Endothelial cell of umbilical vein (primary cell): ENCODE data around the gene RAD51B. TPM values are rescaled to one million over a fixed set of nuclear protein-coding genes. Genes with fewer than 3 reads are reported as not detected.

ENCODE experiments used
- BruUV-seq: library from RNA; stranded (reverse); fragments of 400-500 nt; replicated peaks from 2 replicates; lab custom pipeline; 2021; lab: Mats Ljungman, UMichigan
- CTCF ChIA-PET: fragments of 300-600, 350-600 bp; sonication (Branson Sonifier 250); formaldehyde crosslinking; loops from one replicate; lab custom pipeline; 2021; ENCODE audit warnings: antibody characterized with exemption, inconsistent platforms; lab: Charles Lee
- POLR2A ChIA-PET: fragments of 300-600, 350-600 bp; sonication (Branson Sonifier 250); formaldehyde crosslinking; loops from one replicate; lab custom pipeline; 2021; ENCODE audit warnings: antibody characterized with exemption, inconsistent platforms; lab: Charles Lee
- DNase-seq: peaks from one replicate; pipeline ENCODE4 v3.0.0-alpha.2; 2011; ENCODE audit warnings: low read depth, low spot score
- FAIRE-seq: peaks from 2 replicates; lab custom pipeline; 2011; peaks lifted over from hg19 to GRCh38; lab: Jason Lieb, UNC
- H2AFZ ChIP-seq: 2 replicates; pipeline ENCODE4 v1.6.0; 2012; ENCODE audit warnings: low read depth, low read length, control low read depth, inconsistent platforms
- H3K27ac ChIP-seq: 2 replicates; pipeline ENCODE4 v1.5.1; 2011; ENCODE audit warnings: low read depth, mild to moderate bottlenecking, control low read depth, low read length, moderate library complexity; ENCODE audit not compliant: insufficient read depth
- H3K27me3 ChIP-seq, 2 experiments: 2 replicates each; pipeline versions ENCODE4 v1.6.0 to v1.6.1; 2011; ENCODE audit warnings: low read length in 2 of 2, mixed read lengths in 1 of 2; ENCODE audit not compliant: control insufficient read depth in 2 of 2, insufficient read depth in 2 of 2
- H3K36me3 ChIP-seq, 2 experiments: 2 replicates in 1 of 2; 3 replicates in 1 of 2; pipeline ENCODE4 v1.5.1; 2011; ENCODE audit warnings: low read length in 2 of 2, mild to moderate bottlenecking in 1 of 2, moderate library complexity in 1 of 2; ENCODE audit not compliant: control insufficient read depth in 2 of 2, insufficient read depth in 2 of 2; ENCODE audit errors: extremely low read depth in 1 of 2
- H3K4me1 ChIP-seq: 3 replicates; pipeline ENCODE4 v1.5.1; 2011; ENCODE audit warnings: mild to moderate bottlenecking, low read length; ENCODE audit not compliant: control insufficient read depth, insufficient read depth; ENCODE audit errors: extremely low read depth
- H3K4me2 ChIP-seq: 2 replicates; pipeline ENCODE4 v1.6.1; 2011; ENCODE audit warnings: low read length, control low read depth, mixed read lengths; ENCODE audit not compliant: insufficient read depth
- H3K4me3 ChIP-seq, 3 experiments: fragments of 200-600 bp in 1 of 3; sonication (generic), shearing (Covaris generic) in 1 of 3; replicated peaks in 1 of 3; 2 replicates each; pipeline ENCODE4 v1.5.1; 2011 to 2016; ENCODE audit warnings: control low read depth in 3 of 3, low read length in 3 of 3, mild to moderate bottlenecking in 2 of 3, inconsistent platforms in 1 of 3, low read depth in 1 of 3, moderate library complexity in 1 of 3; ENCODE audit not compliant: insufficient read depth in 1 of 3
- H3K79me2 ChIP-seq: 2 replicates; pipeline ENCODE4 v1.6.0; 2012; ENCODE audit warnings: low read length, inconsistent platforms; ENCODE audit not compliant: control insufficient read depth, insufficient read depth
- H3K9ac ChIP-seq: replicated peaks from 2 replicates; pipeline ENCODE3; 2011; ENCODE audit warnings: low read length, control low read depth; ENCODE audit not compliant: insufficient read depth; ENCODE audit errors: extremely low read depth
- H3K9me1 ChIP-seq: replicated peaks from 3 replicates; pipeline ENCODE4 v1.6.0; 2011; ENCODE audit warnings: mild to moderate bottlenecking, low read length; ENCODE audit not compliant: control insufficient read depth, insufficient read depth; ENCODE audit errors: extremely low read depth
- H3K9me3 ChIP-seq: replicated peaks from 2 replicates; pipeline ENCODE4 v1.5.1; 2012; ENCODE audit warnings: low read length, inconsistent platforms; ENCODE audit not compliant: control insufficient read depth, insufficient read depth
- H4K20me1 ChIP-seq: replicated peaks from 2 replicates; pipeline ENCODE3; 2011; ENCODE audit warnings: mild to moderate bottlenecking, low read length; ENCODE audit not compliant: control insufficient read depth, insufficient read depth; ENCODE audit errors: extremely low read depth
- EZH2 ChIP-seq: IDR thresholded peaks from 2 replicates; pipeline ENCODE4 v1.6.1; 2012; ENCODE audit warnings: borderline replicate concordance, low read depth, mild to moderate bottlenecking, moderate library complexity, low read length, inconsistent platforms; ENCODE audit not compliant: severe bottlenecking
- FOS ChIP-seq: IDR thresholded peaks from 2 replicates; pipeline ENCODE4 v1.6.1; 2011; ENCODE audit warnings: mild to moderate bottlenecking, low read length, moderate library complexity, borderline replicate concordance; ENCODE audit not compliant: insufficient read depth
- GATA2 ChIP-seq: IDR thresholded peaks from 2 replicates; pipeline ENCODE4 v1.7.0; 2011; ENCODE audit warnings: low read depth, mild to moderate bottlenecking, moderate library complexity, mixed read lengths, low read length; ENCODE audit not compliant: insufficient read length, insufficient read depth
- JUN ChIP-seq: IDR thresholded peaks from 2 replicates; pipeline ENCODE4 v1.6.1; 2011; ENCODE audit warnings: borderline replicate concordance, low read depth; ENCODE audit not compliant: insufficient read length, insufficient read depth
- MYC ChIP-seq: IDR thresholded peaks from one replicate; pipeline ENCODE4 v1.6.1; 2011; ENCODE audit warnings: mild to moderate bottlenecking, low read depth, low read length
- POLR2A ChIP-seq: IDR thresholded peaks from 2 replicates; pipeline ENCODE4 v1.6.1; 2012; ENCODE audit warnings: low read depth, mild to moderate bottlenecking, control low read depth, low read length
- POLR2AphosphoS5 ChIP-seq: IDR thresholded peaks from 2 replicates; pipeline ENCODE4 v1.6.1; 2012; ENCODE audit warnings: low read depth, mild to moderate bottlenecking, control low read depth, low read length, moderate library complexity; ENCODE audit not compliant: insufficient read depth
- dilution Hi-C: fragments of 300-500 bp; cut with MboI; formaldehyde crosslinking; loops from one replicate; pipeline ENCODE4 v1.15.0; 2019; ENCODE audit warnings: low sequenced_read_pairs; ENCODE audit not compliant: extremely low pct_ligation_motif_present
- intact Hi-C: fragments of 100-400 bp; cut with micrococcal nuclease; formaldehyde crosslinking; loops from one replicate; pipeline ENCODE4 v1.10.0; 2022
- polyA plus RNA-seq, 4 experiments: library from polyadenylated mRNA; depleted of rRNA in 3 of 4; stranded (reverse) in 3 of 4; unstranded in 1 of 4; fragments of >200 nt; gene quantifications; 2 replicates each; pipeline versions ENCODE4 v1.2.1 to v1.2.3, GENCODE V29; 2011 to 2012; ENCODE audit warnings: missing spikeins in 1 of 4
- total RNA-seq: library from RNA; stranded (reverse); gene quantifications from 2 replicates; pipeline ENCODE4 v1.2.3, GENCODE V29; 2021
- TF ChIP-seq, protein P1 (sequence below), 2 donors: IDR thresholded peaks; 1 replicate in 1 of 2; 2 replicates in 1 of 2; pipeline ENCODE4 v1.5.1; 2011; ENCODE audit warnings: low read length in 2 of 2, mild to moderate bottlenecking in 2 of 2, moderate library complexity in 2 of 2, control low read depth in 1 of 2, inconsistent platforms in 1 of 2, low read depth in 1 of 2; ENCODE audit not compliant: insufficient read depth in 1 of 2; ENCODE audit errors: extremely low read depth in 1 of 2
- TF ChIP-seq, protein P2 (sequence below): IDR thresholded peaks from 2 replicates; pipeline ENCODE4 v1.6.1; 2011; ENCODE audit not compliant: insufficient read depth, insufficient read length

The RAD51B gene
- total and polyA plus RNA-seq, 2 donors (not counting 3 experiments of a cell fraction or from before 2014, with no cell fraction given), result 3.9 to 19.0 TPM

DNA sequence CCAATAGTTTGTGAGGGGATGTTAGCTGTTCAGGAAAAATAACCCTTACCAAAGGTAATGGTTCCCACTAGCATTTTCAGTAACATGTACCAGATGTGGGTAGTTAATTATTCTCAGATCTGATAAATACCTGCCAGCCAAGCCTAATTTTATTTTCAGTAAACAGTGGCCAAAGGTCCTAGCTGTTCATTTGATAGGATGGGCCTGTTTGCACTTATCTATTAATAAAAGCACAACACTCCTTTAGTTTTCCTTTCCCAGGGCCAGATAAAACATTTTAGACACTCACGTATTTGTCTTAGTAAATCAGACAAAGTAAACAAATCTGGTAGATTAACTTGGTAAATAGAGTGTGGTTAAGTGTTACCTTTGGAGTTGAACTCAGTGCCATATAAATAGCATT, 345.1 kb downstream of the RAD51B start:
- no peak for FAIRE-seq
- H3K9me3 ChIP-seq, result no peaks in the 10 kb centered on the region
- H4K20me1 ChIP-seq, result no peaks in the 10 kb centered on the region
- BruUV-seq, result no TSS peak
- no peaks in the 10 kb centered on the region for H3K9me1 ChIP-seq
- ChIA-PET CTCF (interaction anchor here (0.8 kb wide), 1 partner anchor 147 kb away, joined by 3 read pairs; no protein-coding TSS in a partner anchor), POLR2A (no interaction called here)
- no peak overlapping the region for H3K9ac ChIP-seq
- H3K79me2 ChIP-seq, result no peaks in the 10 kb centered on the region
- H2AFZ ChIP-seq, result no peak overlapping the region
- no peaks in the 10 kb centered on the region for H3K4me1 ChIP-seq
- no peak for DNase-seq
- intact Hi-C loops, result no loop called here
- no peaks in the 10 kb centered on the region for H3K36me3 ChIP-seq
- no peak overlapping the region for H3K27ac ChIP-seq
- dilution Hi-C loops, result no loop called here
- no peak overlapping the region for H3K4me2 ChIP-seq
- no peaks in the 10 kb centered on the region for H3K27me3 ChIP-seq
- TF ChIP-seq, protein P1, sequence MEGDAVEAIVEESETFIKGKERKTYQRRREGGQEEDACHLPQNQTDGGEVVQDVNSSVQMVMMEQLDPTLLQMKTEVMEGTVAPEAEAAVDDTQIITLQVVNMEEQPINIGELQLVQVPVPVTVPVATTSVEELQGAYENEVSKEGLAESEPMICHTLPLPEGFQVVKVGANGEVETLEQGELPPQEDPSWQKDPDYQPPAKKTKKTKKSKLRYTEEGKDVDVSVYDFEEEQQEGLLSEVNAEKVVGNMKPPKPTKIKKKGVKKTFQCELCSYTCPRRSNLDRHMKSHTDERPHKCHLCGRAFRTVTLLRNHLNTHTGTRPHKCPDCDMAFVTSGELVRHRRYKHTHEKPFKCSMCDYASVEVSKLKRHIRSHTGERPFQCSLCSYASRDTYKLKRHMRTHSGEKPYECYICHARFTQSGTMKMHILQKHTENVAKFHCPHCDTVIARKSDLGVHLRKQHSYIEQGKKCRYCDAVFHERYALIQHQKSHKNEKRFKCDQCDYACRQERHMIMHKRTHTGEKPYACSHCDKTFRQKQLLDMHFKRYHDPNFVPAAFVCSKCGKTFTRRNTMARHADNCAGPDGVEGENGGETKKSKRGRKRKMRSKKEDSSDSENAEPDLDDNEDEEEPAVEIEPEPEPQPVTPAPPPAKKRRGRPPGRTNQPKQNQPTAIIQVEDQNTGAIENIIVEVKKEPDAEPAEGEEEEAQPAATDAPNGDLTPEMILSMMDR (IDR thresholded peaks at IDR 0.05; ENCODE audit: extremely low read depth in 1 of 2, insufficient read depth in 1 of 2, low read depth in 1 of 2, low read length in 2 of 2), result no peak
- TF ChIP-seq MYC (no peak), POLR2A (no peak), EZH2 (no peak), GATA2 (no peak), FOS (no peak), POLR2AphosphoS5 (no peak), JUN (no peak)
- TF ChIP-seq, protein P2, sequence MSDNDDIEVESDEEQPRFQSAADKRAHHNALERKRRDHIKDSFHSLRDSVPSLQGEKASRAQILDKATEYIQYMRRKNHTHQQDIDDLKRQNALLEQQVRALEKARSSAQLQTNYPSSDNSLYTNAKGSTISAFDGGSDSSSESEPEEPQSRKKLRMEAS, result no peak
- no peak overlapping the region for H3K4me3 ChIP-seq
